ENCODE results near the gene COA3.

- TF ChIP-seq CTCF (IDR thresholded peaks at IDR 0.05) (no peak), POLR2A (IDR thresholded peaks at IDR 0.05) (no peak)
Measured at GRCh38 chr17:42751628-42752027, 46.9 kb downstream of the COA3 start.

All from body of pancreas (tissue), 4 donors.